K562 (cell line): ENCODE data around the gene TIMP1. TPM values are rescaled to one million over a fixed set of nuclear protein-coding genes. Genes with fewer than 3 reads are reported as not detected.

Experiments
- ARNT ChIP-seq, 2 experiments: fragments of 450-650 bp; IDR thresholded peaks; 2 replicates each; pipeline ENCODE4 v1.6.1; 2016; ENCODE audit warnings: mild to moderate bottlenecking in 1 of 2
- HDAC3 ChIP-seq: fragments of 450-650 bp; IDR thresholded peaks from 2 replicates; pipeline ENCODE4 v1.6.1; 2018; ENCODE audit warnings: borderline replicate concordance, mild to moderate bottlenecking, moderate library complexity; ENCODE audit not compliant: partially characterized antibody
- MLX ChIP-seq, 2 experiments: fragments of 450-650 bp in 1 of 2; sonication (generic) in 1 of 2; formaldehyde crosslinking; conservative IDR thresholded peaks; 2 replicates each; pipeline versions ENCODE4 v1.4.0 to v1.8.1; 2020 to 2022; ENCODE audit warnings: mild to moderate bottlenecking in 1 of 2, missing genetic modification reagents in 1 of 2
- TBL1XR1 ChIP-seq, 2 experiments: IDR thresholded peaks; 2 replicates each; pipeline ENCODE4 v1.6.1; 2012; ENCODE audit warnings: improper control_type of control experiment in 2 of 2, low read length in 2 of 2, mild to moderate bottlenecking in 1 of 2
- ZBTB11 ChIP-seq, 3 experiments: fragments of 200-800 bp in 1 of 3; fragments of 250-450 bp in 1 of 3; fragments of 450-650 bp in 1 of 3; sonication (Bioruptor Pico) in 1 of 3; sonication (Bioruptor generic) in 1 of 3; formaldehyde crosslinking in 1 of 3; IDR thresholded peaks; 2 replicates each; pipeline versions ENCODE4 v1.6.1 to v1.8.0; 2016 to 2022; ENCODE audit warnings: mild to moderate bottlenecking in 2 of 3, missing genetic modification characterization in 2 of 3, missing compliant biosample characterization in 1 of 3, moderate library complexity in 1 of 3
- polyA plus RNA-seq, 8 experiments: library from polyadenylated mRNA; depleted of rRNA in 4 of 8; stranded (reverse) in 5 of 8; unstranded in 3 of 8; fragments of >200 nt; fragmentation: Nextera tagmentation in 2 of 8; fragmentation: Illumina TruSeq in 1 of 8; extraction: Ambion mirVana in 2 of 8; extraction: Trizol in 1 of 8; gene quantifications; 2 replicates each; pipeline versions ENCODE4 v1.2.1 to v1.2.3, GENCODE V29; 2011 to 2014; ENCODE audit warnings: inconsistent platforms in 1 of 8, missing spikeins in 1 of 8
- total RNA-seq, 7 experiments: library from RNA; depleted of rRNA in 6 of 7; stranded (reverse); fragments of >200 nt in 6 of 7; fragmentation: Illumina TruSeq in 2 of 7; extraction: Trizol in 2 of 7; gene quantifications; 2 replicates each; pipeline versions ENCODE4 v1.2.1 to v1.2.3, GENCODE V29; 2011 to 2021; ENCODE audit warnings: low replicate concordance in 1 of 7

The TIMP1 gene
- total and polyA plus RNA-seq, 9 of the 15 experiments (the other 6 are each of a cell fraction or from before 2014, with no cell fraction given): 115 to 699 (median 273) TPM

- TF ChIP-seq ZBTB11 (CRISPR knock-in tag; IDR thresholded peaks at IDR 0.05) (no peak), TBL1XR1 (IDR thresholded peaks at IDR 0.05; ENCODE audit: low read length in 2 of 2) (no peak), ARNT (IDR thresholded peaks at IDR 0.05) (no peak), MLX (CRISPR knock-in tag; conservative IDR thresholded peaks at IDR 0.05) (no peak), HDAC3 (no peak)
Observed at GRCh38 chrX:47560934-47561658, 21.1 kb upstream of the TIMP1 start, which contains the start of gene ARAF (continued).
